Measurements from ENCODE around the gene WDR17. TPM values are rescaled to one million over a fixed set of nuclear protein-coding genes. Genes with fewer than 3 reads are reported as not detected.

The WDR17 gene
- total and polyA plus RNA-seq, 2 of the 8 experiments (the other 6 are each of a cell fraction or from before 2014, with no cell fraction given): 1.4 to 3.3 TPM

DNA sequence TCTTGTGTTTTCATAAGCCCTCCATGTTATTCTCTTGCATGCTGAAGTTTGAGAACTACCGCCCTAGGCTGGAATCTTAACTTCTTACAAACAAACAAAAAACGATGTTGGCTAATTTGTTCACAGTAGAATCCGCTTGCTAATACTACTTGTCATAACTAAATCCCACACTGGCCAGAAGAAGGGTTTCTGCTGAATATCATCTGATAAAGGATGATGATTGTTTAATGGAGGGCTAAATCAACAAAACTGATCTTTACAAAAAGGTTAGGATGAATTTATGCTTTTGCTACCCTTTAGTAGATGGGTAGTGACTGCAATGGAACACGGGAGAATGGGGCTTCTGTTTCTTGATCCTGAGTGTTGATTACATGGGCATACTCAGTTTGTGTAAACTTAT is 87.5 kb downstream of the WDR17 start (continued):
- TF ChIP-seq SAP30 (IDR thresholded peaks at IDR 0.05; ENCODE audit: insufficient read depth, insufficient replicate concordance, low read length) (no peak), TAF1 (IDR thresholded peaks at IDR 0.05; ENCODE audit: low read depth, low read length) (no peak), CTBP2 (IDR thresholded peaks at IDR 0.05; ENCODE audit: borderline replicate concordance, insufficient read depth, insufficient read length, low read length) (no peak), EZH2 (IDR thresholded peaks at IDR 0.05; ENCODE audit: low read depth, low read length, severe bottlenecking) (no peak)
